Motor neuron (in vitro differentiated cells): ENCODE measurements around the gene FBXL13. TPM values are rescaled to one million over a fixed set of nuclear protein-coding genes. Genes with fewer than 3 reads are reported as not detected.
"Not testable (repeated sequence)": the region's sequence is repeated elsewhere in the genome, so short reads cannot be mapped to it uniquely, and the experiment has no call there.

Source experiments
- ATAC-seq, 8 experiments: fragments of 200-7000 bp; cut with Tn5 transposase; replicated peaks in 6 of 8; 2 replicates each; pipeline ENCODE4 v1.8.0; 2021; ENCODE audit warnings: mild to moderate bottlenecking in 8 of 8, moderate library complexity in 8 of 8
- H3K27ac ChIP-seq, 2 donors: fragments of 250-450 bp; sonication (Bioruptor Pico); 2 replicates each; pipeline ENCODE4 v1.9.0; 2021; ENCODE audit warnings: antibody characterized with exemption in 2 of 2, mild to moderate bottlenecking in 2 of 2, moderate library complexity in 1 of 2
- H3K4me1 ChIP-seq, 2 donors: fragments of 250-450 bp; sonication (Bioruptor Pico); replicated peaks in 1 of 2; 2 replicates each; pipeline ENCODE4 v1.6.1; 2021; ENCODE audit warnings: antibody characterized with exemption in 2 of 2, mild to moderate bottlenecking in 2 of 2, moderate library complexity in 1 of 2
- H3K4me3 ChIP-seq, 5 donors: fragments of 250-450 bp; sonication (Bioruptor Pico); 2 replicates each; pipeline ENCODE4 v1.9.0; 2021; ENCODE audit warnings: antibody characterized with exemption in 5 of 5, mild to moderate bottlenecking in 5 of 5, moderate library complexity in 4 of 5
- WGBS, 10 experiments: fragments of 450-650 bp; shearing (Covaris generic); methylation state at CpG; one replicate each; pipeline ENCODE4 v1.0.0; 2022; 5-methylcytosine and 5-hydroxymethylcytosine counted together
- in situ Hi-C, 9 experiments: fragments of 400-800 bp; cut with MboI; loops; one replicate each; pipeline ENCODE4 v1.15.0; 2021; ENCODE audit warnings: low sequenced_read_pairs in 9 of 9, low pct_unique_long_range_greater_than_20kb in 2 of 9; ENCODE audit not compliant: unreplicated experiment in 9 of 9
- total RNA-seq, 8 experiments: library from RNA; unstranded; fragments of 300-600 nt; gene quantifications; 2 replicates each; pipeline versions ENCODE4 v1.2.3 to v1.2.4, GENCODE V29; 2022

Gene FBXL13
- total RNA-seq, 8 experiments from 2014 or later: 1.2 to 10.1 (median 3.1) TPM

- in situ Hi-C loops, H3K27ac ChIP-seq, H3K4me1 ChIP-seq, ATAC-seq, H3K4me3 ChIP-seq: not testable (repeated sequence)
- no CpG with 5 or more reads among the region's 2 CpGs for WGBS, 10 experiments
These were observed 285.8 kb downstream of the FBXL13 start for GRCh38 chr7:102788770-102789169.

- in situ Hi-C loops, H3K27ac ChIP-seq, H3K4me1 ChIP-seq, H3K4me3 ChIP-seq, ATAC-seq: not testable (repeated sequence)
- 80 to 93% (median 93%) methylated on average over 1 to 8 of the region's 10 CpGs; no CpG with 5 or more reads in 7 of the 10 experiments for WGBS, 10 experiments
These were observed 293.7 kb downstream of the FBXL13 start for GRCh38 chr7:102780926-102781325.

GRCh38 chr7:102778663-102779062, 295.9 kb downstream of the FBXL13 start:
- H3K4me3 ChIP-seq, in situ Hi-C loops, H3K27ac ChIP-seq, H3K4me1 ChIP-seq, ATAC-seq: not testable (repeated sequence)
- WGBS, 10 experiments: 20% methylated on average over 1 of the region's 3 CpGs; no CpG with 5 or more reads in 9 of the 10 experiments

- H3K27ac ChIP-seq, ATAC-seq, in situ Hi-C loops, H3K4me3 ChIP-seq, H3K4me1 ChIP-seq: not testable (repeated sequence)
These were observed 298.4 kb downstream of the FBXL13 start for GRCh38 chr7:102776217-102776616.

GRCh38 chr7:102770467-102770866, 304.1 kb downstream of the FBXL13 start:
- in situ Hi-C loops: loop anchor here in 2 of 9 experiments (25.0 kb wide), 1 partner anchor 292 kb away; the partner anchor contains the start of gene FBXL13 (in 2 of the 2)
- WGBS, 10 experiments: no CpG with 5 or more reads among the region's 3 CpGs
- not testable (repeated sequence) for ATAC-seq

GRCh38 chr7:102769657-102770192, 304.9 kb downstream of the FBXL13 start:
- H3K4me3 ChIP-seq, H3K4me1 ChIP-seq, ATAC-seq, H3K27ac ChIP-seq: not testable (repeated sequence)
- in situ Hi-C loops: loop anchor here in 2 of 9 experiments (25.0 kb wide), 1 partner anchor 293 kb away; the partner anchor contains the start of gene FBXL13 (in 2 of the 2)
- no CpG with 5 or more reads among the region's 3 CpGs for WGBS, 10 experiments

More at GRCh38 chr7:102770467-102770866, 304.1 kb downstream of the FBXL13 start:
- H3K27ac ChIP-seq, H3K4me3 ChIP-seq, H3K4me1 ChIP-seq: not testable (repeated sequence)

GRCh38 chr7:102763295-102763905, 311.2 kb downstream of the FBXL13 start:
- WGBS, 10 experiments: 100% methylated on average over 1 to 2 of the region's 6 CpGs; no CpG with 5 or more reads in 6 of the 10 experiments
- not testable (repeated sequence) for H3K4me3 ChIP-seq, H3K4me1 ChIP-seq, ATAC-seq, H3K27ac ChIP-seq
- in situ Hi-C loops: loop anchor here in 2 of 9 experiments (25.0 kb wide), 1 partner anchor 299 kb away; the partner anchor contains the start of gene FBXL13 (in 2 of the 2)

Other genes starting within 250 kb of the FBXL13 start
- gene LRRC17, start 161.8 kb downstream of the FBXL13 start, total RNA-seq: 100 to 1,000 TPM in 1 of 8 experiments, 1 to 10 TPM in 6, under 1 TPM in 1; 0.42 to 110 (median 1.7) TPM
- 10 to 100 TPM; 21.1 to 35.4 (median 25.9) TPM for gene ARMC10, start 344 bp upstream of the FBXL13 start, total RNA-seq
- 10 to 100 TPM in 4 of 8 experiments, 1 to 10 TPM in 4; 6.1 to 35.2 (median 9.8) TPM for gene NAPEPLD, start 74.3 kb upstream of the FBXL13 start, total RNA-seq
- 10 to 100 TPM; 50.0 to 87.0 (median 64.3) TPM for gene PMPCB, start 222.6 kb upstream of the FBXL13 start, total RNA-seq